CMK (cell line): ENCODE results near the gene FRMD5.
"Not testable (repeated sequence)": the region's sequence is repeated elsewhere in the genome, so short reads cannot be mapped to it uniquely, and the experiment has no call there.

Experiments used
- DNase-seq: peaks from one replicate; pipeline ENCODE4 v3.0.0-alpha.2; 2010; ENCODE audit warnings: low read depth

The FRMD5 gene

DNA sequence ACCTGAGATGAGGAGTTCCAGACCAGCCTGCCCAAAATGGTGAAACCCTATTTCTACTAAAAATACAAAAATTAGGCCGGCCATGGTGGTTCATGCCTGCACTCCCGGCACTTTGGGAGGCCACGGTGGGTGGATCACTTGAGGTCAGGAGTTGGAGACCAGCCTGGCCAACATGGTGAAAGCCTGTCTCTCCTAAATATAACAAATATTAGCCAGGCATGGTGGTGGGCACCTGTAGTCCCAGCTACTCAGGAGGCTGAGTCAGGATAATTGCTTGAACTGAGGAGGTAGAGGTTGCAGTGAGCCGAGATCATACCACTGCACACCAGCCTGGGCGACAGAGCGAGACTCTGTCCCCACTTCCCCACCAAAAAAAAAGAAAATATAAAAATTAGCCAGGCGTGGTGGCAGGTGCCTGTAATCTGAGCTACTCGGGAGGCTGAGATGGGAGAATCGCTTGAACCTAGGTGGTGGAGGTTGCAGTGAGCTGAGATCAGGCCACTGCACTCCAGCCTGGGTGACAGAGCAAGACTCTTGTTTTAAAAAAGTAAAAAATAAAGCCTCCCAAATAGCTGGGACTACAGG lies 364.3 kb downstream of the FRMD5 start:
- DNase-seq, result not testable (repeated sequence)

DNA sequence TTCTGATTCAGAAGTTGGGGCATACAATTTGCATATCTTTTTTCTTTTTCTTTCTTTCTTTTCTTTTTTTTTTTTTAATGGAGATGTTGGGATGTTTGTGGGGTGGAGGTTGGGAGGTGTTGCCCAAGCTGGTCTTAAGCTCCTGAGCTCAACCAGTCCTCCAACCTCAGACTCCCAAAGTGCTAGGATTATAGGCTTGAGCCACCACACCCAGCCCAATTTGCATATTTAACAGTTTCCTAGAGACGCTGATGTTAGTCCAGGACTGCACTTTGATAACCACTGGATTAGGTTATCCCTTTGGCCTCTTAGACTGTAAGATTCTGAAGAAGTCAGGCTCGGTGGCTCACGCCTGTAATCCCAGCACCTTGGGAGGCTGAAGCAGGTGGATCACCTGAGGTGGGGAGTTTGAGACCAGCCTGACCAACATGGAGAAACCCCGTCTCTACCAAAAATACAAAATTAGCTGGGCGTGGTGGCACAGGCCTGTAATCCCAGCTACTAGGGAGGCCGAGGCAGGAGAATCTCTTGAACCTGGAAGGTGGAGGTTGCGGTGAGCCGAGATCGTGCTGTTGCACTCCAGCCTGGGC lies 365.0 kb downstream of the FRMD5 start:
- DNase-seq, result not testable (repeated sequence)

DNA sequence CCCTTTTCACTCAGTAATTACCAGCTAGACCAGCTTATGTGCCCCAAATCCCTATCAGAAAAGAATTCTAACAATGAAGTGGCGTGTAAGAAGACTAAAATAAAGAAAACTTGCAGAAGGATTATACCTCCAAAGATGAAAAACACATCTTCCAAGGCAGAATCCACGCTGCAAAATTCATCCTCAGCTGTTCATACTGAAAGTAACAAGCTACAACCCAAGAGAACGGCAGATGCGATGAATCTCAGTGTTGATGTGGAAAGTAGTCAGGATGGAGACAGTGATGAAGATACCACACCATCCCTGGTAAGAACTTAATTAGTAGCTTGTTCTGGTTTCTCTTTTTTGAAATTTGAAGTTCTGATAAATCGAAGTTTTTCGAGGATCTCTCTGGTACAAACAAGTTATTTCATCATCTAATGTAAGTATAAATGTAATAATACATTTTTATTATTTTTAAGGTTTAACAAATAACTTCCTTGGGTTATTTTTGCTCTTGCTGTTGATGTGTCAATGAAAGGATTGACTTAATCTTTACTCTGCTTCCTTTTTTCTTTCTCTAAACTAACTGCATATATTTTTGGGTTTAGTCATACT lies 366.9 kb downstream of the FRMD5 start:
- DNase-seq, result no peak

DNA sequence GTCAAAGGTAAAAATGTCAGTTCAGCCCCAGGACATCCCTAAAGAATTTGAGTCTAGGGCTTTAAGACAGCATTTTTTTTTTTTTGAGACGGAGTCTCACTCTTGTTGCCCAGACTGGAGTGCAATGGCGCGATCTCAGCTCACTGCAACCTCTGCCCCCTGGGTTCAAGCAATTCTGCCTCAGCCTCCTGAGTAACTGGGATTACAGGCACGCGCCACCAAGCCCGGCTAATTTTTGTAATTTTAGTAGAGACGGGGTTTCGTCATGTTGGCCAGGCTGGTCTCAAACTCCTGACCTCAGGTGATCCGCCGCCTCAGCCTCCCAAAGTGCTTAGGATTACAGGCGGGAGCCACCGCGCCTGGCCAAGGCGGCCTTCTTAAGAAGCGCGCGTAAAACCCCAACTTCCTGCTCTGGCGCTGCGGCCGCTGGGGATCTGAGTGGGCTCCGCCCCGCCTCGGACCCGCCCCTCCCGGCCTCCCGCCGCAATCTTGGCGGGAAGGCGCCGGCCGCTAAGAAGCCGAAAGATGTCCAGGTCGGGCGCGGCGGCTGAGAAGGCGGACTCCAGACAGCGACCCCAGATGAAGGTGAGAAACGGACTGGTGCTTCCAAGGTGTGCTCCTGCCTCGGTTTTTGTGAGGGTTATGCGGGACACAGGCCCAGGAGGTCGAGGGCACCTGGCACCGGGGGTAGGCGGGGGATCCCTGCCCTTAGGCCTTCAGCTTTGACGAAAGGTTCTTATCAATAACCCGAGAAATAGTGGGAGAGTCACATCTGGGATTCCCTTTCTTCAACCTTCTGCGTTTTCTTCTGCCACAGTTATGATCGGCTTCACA lies 368.3 kb downstream of the FRMD5 start, which contains the start of gene WDR76:
Gene WDR76, plus strand, starts transcription at position 495 of the 834 bp plus-strand sequence. Its CDS starts 31 bp downstream, at position 526.
- DNase-seq, result peak; percentile 68

DNA sequence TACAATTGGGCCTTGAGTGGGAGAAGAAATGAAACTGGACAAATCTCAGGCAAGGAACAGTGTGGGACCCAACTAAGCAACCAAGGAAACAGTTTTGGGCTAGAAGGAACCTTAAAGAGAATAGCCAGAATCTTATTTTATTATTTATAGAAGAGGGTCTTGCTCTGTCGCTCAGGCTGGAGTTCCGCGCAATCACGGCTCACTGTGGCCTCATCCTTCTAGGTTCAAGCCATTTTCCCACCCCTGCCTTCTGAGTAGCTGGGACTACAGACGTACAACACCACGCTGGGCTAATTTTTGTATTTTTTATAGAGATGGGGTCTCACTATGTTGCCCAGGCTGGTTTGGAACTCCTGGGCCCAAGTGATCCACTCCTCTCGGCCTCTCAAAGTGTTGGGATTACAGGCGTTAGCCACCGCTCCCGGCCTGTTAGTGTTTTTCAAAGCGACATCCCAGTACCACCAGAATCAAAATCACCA lies 369.0 kb downstream of the FRMD5 start:
- no peak for DNase-seq

DNA sequence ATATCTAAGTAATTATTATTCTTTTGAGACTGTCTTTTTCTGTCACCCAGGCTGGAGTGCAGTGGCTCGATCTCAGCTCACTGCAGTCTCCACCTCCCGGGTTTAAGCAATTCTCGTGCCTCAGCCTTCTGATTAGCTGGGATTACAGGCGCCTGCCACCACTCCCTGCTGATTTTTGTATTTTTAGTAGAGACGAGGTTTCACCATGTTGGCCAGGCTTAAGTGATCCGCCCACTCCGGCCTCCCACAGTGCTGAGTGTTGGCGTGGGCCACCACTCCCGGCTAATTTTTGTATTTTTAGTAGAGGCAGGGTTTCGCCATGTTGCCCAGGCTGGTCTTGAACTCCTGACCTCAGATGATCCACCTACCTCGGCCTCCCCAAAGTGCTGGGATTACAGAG lies 369.8 kb downstream of the FRMD5 start:
- not testable (repeated sequence) for DNase-seq

DNA sequence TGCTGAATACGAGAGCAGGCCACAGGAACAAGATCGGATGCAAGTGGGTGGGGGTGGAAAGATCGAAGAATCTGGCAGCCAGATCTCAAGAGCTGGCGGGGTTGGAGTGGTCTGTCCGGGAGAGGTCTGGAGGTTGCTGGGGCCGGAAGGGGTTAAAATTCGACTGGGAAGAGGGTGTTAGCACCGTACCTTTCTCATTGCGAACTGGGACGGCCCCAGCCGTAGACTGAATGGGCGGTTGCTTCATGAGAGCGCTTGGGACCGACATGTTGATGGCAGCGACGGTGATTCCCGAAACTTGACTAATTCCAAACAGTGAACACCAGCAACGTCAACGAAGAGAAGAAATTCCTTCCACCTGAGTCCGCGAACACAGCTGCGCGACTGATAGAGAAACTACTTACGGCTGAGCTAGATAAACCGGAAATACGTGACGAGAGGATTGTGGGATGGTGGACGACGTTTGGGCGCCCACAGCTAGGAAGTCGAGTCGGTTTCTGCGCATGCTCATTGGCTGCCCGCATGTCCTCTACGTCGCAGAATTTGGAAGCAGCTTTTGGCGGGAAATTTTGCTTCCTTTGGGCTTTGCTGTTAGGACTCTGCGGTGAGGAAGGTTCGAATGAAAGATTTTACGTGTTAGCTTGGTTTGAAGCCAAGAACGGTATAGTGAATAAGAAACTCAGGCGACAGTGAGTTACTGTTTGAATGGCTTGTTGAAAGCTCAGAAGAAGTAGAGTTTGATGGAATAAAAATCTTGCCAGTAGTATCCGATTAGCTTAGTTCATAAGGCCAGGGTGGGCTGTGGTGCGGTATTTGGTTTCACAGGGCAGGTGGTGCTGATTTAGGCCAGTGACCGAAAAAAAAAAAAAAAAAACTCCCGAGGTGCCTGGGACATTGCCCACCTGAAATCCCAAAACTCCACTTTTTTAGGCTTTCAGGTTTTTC lies 370.5 kb downstream of the FRMD5 start, which contains the start of gene MFAP1:
Gene MFAP1, minus strand, starts transcription at position 389 of the 945 bp plus-strand sequence. Its CDS starts 121 bp downstream, at position 268.
- DNase-seq, result peak; percentile 87

DNA sequence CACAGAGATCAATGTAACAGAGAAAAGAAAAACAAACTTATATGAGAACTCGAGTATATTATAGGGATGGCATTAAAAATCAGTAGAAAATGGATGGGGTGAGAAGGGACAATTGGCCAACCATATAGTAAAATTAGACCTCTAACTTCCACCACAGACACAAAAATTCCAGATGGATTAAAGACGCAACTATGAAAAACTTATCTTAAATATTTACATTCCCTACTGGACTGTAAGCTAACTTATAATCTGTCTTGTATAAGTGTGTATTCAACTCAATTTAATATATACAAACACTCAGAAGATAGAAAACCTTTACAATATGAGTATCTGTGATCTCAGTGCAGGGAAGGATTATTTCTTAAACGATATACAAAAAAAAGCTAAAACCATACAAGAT lies 373.6 kb downstream of the FRMD5 start:
- no peak for DNase-seq
